Tibial artery (tissue), 4 donors: Measurements from ENCODE around the gene MMEL1.

Experiments used
- DNase-seq, 2 donors: peaks; one replicate each; pipeline ENCODE4 v3.0.0-alpha.2; 2019
- H3K27ac ChIP-seq, 2 donors: fragments of 200-600 bp; sonication (generic) in 1 of 2; 1 replicate in 1 of 2; 2 replicates in 1 of 2; pipeline ENCODE4 v1.5.1; 2018 to 2019; ENCODE audit warnings: mild to moderate bottlenecking in 1 of 2
- H3K27me3 ChIP-seq, 2 donors: fragments of 200-600 bp; sonication (generic) in 1 of 2; one replicate each; pipeline versions ENCODE4 v1.5.1 to v1.6.0; 2016 to 2019
- H3K36me3 ChIP-seq, 3 donors: fragments of 200-600 bp; sonication (generic) in 2 of 3; one replicate each; pipeline ENCODE4 v1.5.1; 2016 to 2019; ENCODE audit warnings: mild to moderate bottlenecking in 2 of 3
- H3K4me1 ChIP-seq, 4 donors: fragments of 200-600 bp; sonication (generic) in 2 of 4; 1 replicate in 3 of 4; 2 replicates in 1 of 4; pipeline ENCODE4 v1.5.1; 2016 to 2019
- H3K4me3 ChIP-seq, 2 donors: fragments of 200-600 bp; sonication (generic) in 1 of 2; 1 replicate in 1 of 2; 2 replicates in 1 of 2; pipeline ENCODE4 v1.5.1; 2018 to 2019; ENCODE audit warnings: mild to moderate bottlenecking in 2 of 2
- H3K9me3 ChIP-seq, 3 donors: fragments of 200-600 bp; sonication (generic) in 1 of 3; one replicate each; pipeline ENCODE4 v1.5.1; 2016 to 2019
- CTCF ChIP-seq, 2 experiments: fragments of 200-600 bp in 1 of 2; fragments of 450-650 bp in 1 of 2; IDR thresholded peaks; one replicate each; pipeline ENCODE4 v1.5.1; 2017 to 2019; ENCODE audit warnings: antibody characterized with exemption in 2 of 2, mild to moderate bottlenecking in 1 of 2, moderate library complexity in 1 of 2
- intact Hi-C: fragments of 100-400 bp; cut with DNase I; formaldehyde crosslinking; loops from one replicate; pipeline ENCODE4 v1.15.0; 2023; ENCODE audit warnings: low total_unique reads

MMEL1 gene

GRCh38 chr1:2544875-2545640 is 87.8 kb downstream of the MMEL1 start:
- no peak for DNase-seq
- Histone ChIP-seq H3K4me3 (no peak overlapping the region), H3K4me1 (peaks cover 0 to 74% (median 44%) of the 10 kb centered on the region in 4 donors), H3K27ac (peak overlapping the region; percentile 95 to 97), H3K36me3 (no peaks in the 10 kb centered on the region), H3K27me3 (peaks cover 0 to 65% of the 10 kb centered on the region in 2 donors), H3K9me3 (no peaks in the 10 kb centered on the region)
- intact Hi-C loops: no loop called here
- no peak for TF ChIP-seq CTCF (IDR thresholded peaks at IDR 0.05)

GRCh38 chr1:2544093-2544874 is 88.5 kb downstream of the MMEL1 start:
- Histone ChIP-seq H3K27ac (no peak overlapping the region), H3K9me3 (no peaks in the 10 kb centered on the region), H3K4me1 (peaks cover 0 to 68% (median 41%) of the 10 kb centered on the region in 4 donors), H3K4me3 (no peak overlapping the region), H3K36me3 (no peaks in the 10 kb centered on the region), H3K27me3 (peaks cover 0 to 73% of the 10 kb centered on the region in 2 donors)
- no peak for DNase-seq
- no peak for TF ChIP-seq CTCF (IDR thresholded peaks at IDR 0.05)
- intact Hi-C loops: no loop called here

GRCh38 chr1:2543543-2544092 is 89.2 kb downstream of the MMEL1 start:
- Histone ChIP-seq H3K27me3 (peaks cover 0 to 78% of the 10 kb centered on the region in 2 donors), H3K9me3 (no peaks in the 10 kb centered on the region), H3K27ac (no peak overlapping the region), H3K4me3 (no peak overlapping the region), H3K4me1 (peaks cover 0 to 61% (median 35%) of the 10 kb centered on the region in 4 donors), H3K36me3 (no peaks in the 10 kb centered on the region)
- no peak for DNase-seq
- no peak for TF ChIP-seq CTCF (IDR thresholded peaks at IDR 0.05)
- intact Hi-C loops: no loop called here

GRCh38 chr1:2542246-2542915 is 90.4 kb downstream of the MMEL1 start:
- DNase-seq: no peak
- Histone ChIP-seq H3K9me3 (no peaks in the 10 kb centered on the region), H3K27ac (no peak overlapping the region), H3K36me3 (no peaks in the 10 kb centered on the region), H3K4me3 (no peak overlapping the region), H3K27me3 (peaks cover 0 to 82% of the 10 kb centered on the region in 2 donors), H3K4me1 (peaks cover 0 to 51% (median 25%) of the 10 kb centered on the region in 4 donors)
- intact Hi-C loops: no loop called here
- no peak for TF ChIP-seq CTCF (IDR thresholded peaks at IDR 0.05)

GRCh38 chr1:2541619-2542245 is 91.1 kb downstream of the MMEL1 start:
- TF ChIP-seq CTCF (IDR thresholded peaks at IDR 0.05): no peak
- no peak for DNase-seq
- Histone ChIP-seq H3K27me3 (peaks cover 0 to 75% of the 10 kb centered on the region in 2 donors), H3K4me1 (peaks cover 0 to 44% (median 18%) of the 10 kb centered on the region in 4 donors), H3K36me3 (no peaks in the 10 kb centered on the region), H3K4me3 (no peak overlapping the region), H3K9me3 (no peaks in the 10 kb centered on the region), H3K27ac (no peak overlapping the region)
- intact Hi-C loops: no loop called here
